KMS-11 (cell line): Measurements from ENCODE around the gene SLC27A4.

Experiments
- H2AFZ ChIP-seq: fragments of 200-600 bp; sonication (generic); 2 replicates; pipeline ENCODE4 v1.6.1; 2016; ENCODE audit warnings: antibody characterized with exemption, mixed run types, low read depth
- H3K27ac ChIP-seq: fragments of 200-600 bp; sonication (generic); 2 replicates; pipeline ENCODE4 v1.6.1; 2016; ENCODE audit warnings: mild to moderate bottlenecking, mixed run types
- H3K27me3 ChIP-seq: fragments of 200-600 bp; sonication (generic); 2 replicates; pipeline ENCODE4 v1.6.1; 2017; ENCODE audit warnings: mild to moderate bottlenecking, low read depth, mixed run types, moderate library complexity; ENCODE audit not compliant: insufficient read depth
- H3K36me3 ChIP-seq: fragments of 200-600 bp; sonication (generic); 2 replicates; pipeline ENCODE4 v1.6.1; 2017; ENCODE audit warnings: mild to moderate bottlenecking, mixed run types; ENCODE audit not compliant: insufficient read depth
- H3K4me1 ChIP-seq: fragments of 200-600 bp; sonication (generic); 2 replicates; pipeline ENCODE4 v1.6.1; 2016; ENCODE audit warnings: mild to moderate bottlenecking, low read depth, mixed run types; ENCODE audit not compliant: poor library complexity, severe bottlenecking
- H3K4me2 ChIP-seq: fragments of 200-600 bp; sonication (generic); 2 replicates; pipeline ENCODE4 v1.7.0; 2016; ENCODE audit warnings: mild to moderate bottlenecking, mixed run types
- H3K4me3 ChIP-seq: fragments of 200-600 bp; sonication (generic); IDR thresholded peaks from 2 replicates; pipeline ENCODE4 v1.6.1; 2017; ENCODE audit warnings: low read depth, low read length, mixed read lengths; ENCODE audit not compliant: insufficient read depth
- H3K79me2 ChIP-seq: fragments of 200-600 bp; sonication (generic); 2 replicates; pipeline ENCODE4 v1.6.1; 2016; ENCODE audit warnings: low read depth, mixed run types; ENCODE audit not compliant: insufficient read depth
- H3K9ac ChIP-seq: fragments of 200-600 bp; sonication (generic); 2 replicates; pipeline ENCODE4 v1.6.1; 2016; ENCODE audit warnings: mild to moderate bottlenecking, mixed run types
- H4K20me1 ChIP-seq: fragments of 200-600 bp; sonication (generic); 2 replicates; pipeline ENCODE4 v1.6.1; 2016; ENCODE audit warnings: mild to moderate bottlenecking, mixed run types; ENCODE audit not compliant: insufficient read depth
- TF ChIP-seq, protein P1 (sequence below): fragments of 200-600 bp; sonication (generic); conservative IDR thresholded peaks from 2 replicates; pipeline ENCODE4 v1.6.1; 2017; ENCODE audit warnings: low read depth, mild to moderate bottlenecking, antibody characterized with exemption, low read length, moderate library complexity, mixed read lengths

Gene SLC27A4

GRCh38 chr9:128383007-128383753 lies 42.9 kb downstream of the SLC27A4 start:
- Histone ChIP-seq H3K4me2 (no peak overlapping the region; the same call in 1 of the 2 replicates), H3K79me2 (no peaks in the 10 kb centered on the region), H3K27me3 (no peaks in the 10 kb centered on the region), H2AFZ (no peak overlapping the region), H3K36me3 (no peaks in the 10 kb centered on the region), H4K20me1 (no peaks in the 10 kb centered on the region), H3K27ac (no peak overlapping the region; the same call in 1 of the 2 replicates), H3K9ac (no peak overlapping the region), H3K4me3 (no peak overlapping the region), H3K4me1 (peaks cover 17% of the 10 kb centered on the region)
- TF ChIP-seq, protein P1, sequence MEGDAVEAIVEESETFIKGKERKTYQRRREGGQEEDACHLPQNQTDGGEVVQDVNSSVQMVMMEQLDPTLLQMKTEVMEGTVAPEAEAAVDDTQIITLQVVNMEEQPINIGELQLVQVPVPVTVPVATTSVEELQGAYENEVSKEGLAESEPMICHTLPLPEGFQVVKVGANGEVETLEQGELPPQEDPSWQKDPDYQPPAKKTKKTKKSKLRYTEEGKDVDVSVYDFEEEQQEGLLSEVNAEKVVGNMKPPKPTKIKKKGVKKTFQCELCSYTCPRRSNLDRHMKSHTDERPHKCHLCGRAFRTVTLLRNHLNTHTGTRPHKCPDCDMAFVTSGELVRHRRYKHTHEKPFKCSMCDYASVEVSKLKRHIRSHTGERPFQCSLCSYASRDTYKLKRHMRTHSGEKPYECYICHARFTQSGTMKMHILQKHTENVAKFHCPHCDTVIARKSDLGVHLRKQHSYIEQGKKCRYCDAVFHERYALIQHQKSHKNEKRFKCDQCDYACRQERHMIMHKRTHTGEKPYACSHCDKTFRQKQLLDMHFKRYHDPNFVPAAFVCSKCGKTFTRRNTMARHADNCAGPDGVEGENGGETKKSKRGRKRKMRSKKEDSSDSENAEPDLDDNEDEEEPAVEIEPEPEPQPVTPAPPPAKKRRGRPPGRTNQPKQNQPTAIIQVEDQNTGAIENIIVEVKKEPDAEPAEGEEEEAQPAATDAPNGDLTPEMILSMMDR: no peak

DNA sequence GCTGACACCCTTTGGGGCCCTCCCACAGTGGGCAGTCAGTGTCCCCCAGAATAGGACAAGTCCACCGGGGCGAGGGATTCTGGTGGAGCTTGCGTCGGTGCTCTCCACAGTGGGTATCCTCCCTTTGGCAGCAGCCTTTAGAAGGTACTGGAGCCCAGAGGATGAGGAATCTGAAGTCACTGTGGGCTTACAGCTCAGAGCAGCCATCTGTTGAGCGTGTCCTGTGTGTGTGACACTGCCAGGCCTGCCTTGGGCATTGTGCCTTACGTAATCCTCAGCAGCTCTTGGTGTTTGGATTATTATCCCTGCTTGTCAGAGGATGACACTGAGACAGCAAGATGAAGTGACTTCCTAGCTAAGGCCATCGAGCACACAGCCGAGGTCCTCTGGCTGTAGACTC lies 43.5 kb downstream of the SLC27A4 start:
- H4K20me1 ChIP-seq: no peaks in the 10 kb centered on the region
- no peaks in the 10 kb centered on the region for H3K36me3 ChIP-seq
- no peaks in the 10 kb centered on the region for H3K27me3 ChIP-seq
- TF ChIP-seq, protein P1: no peak
- H2AFZ ChIP-seq: no peak overlapping the region
- H3K79me2 ChIP-seq: no peaks in the 10 kb centered on the region
- H3K27ac ChIP-seq: no peak overlapping the region
- no peak overlapping the region for H3K4me3 ChIP-seq
- no peak overlapping the region for H3K4me2 ChIP-seq
- H3K4me1 ChIP-seq: peaks cover 17% of the 10 kb centered on the region
- no peak overlapping the region for H3K9ac ChIP-seq

- Histone ChIP-seq H4K20me1 (no peaks in the 10 kb centered on the region), H3K4me2 (no peak overlapping the region), H3K36me3 (no peaks in the 10 kb centered on the region), H3K4me3 (no peak overlapping the region), H2AFZ (no peak overlapping the region), H3K4me1 (peaks cover 17% of the 10 kb centered on the region), H3K9ac (no peak overlapping the region), H3K27me3 (no peaks in the 10 kb centered on the region), H3K79me2 (no peaks in the 10 kb centered on the region), H3K27ac (no peak overlapping the region)
- TF ChIP-seq, protein P1: no peak
Observed at GRCh38 chr9:128384801-128385495, 44.6 kb downstream of the SLC27A4 start.

DNA sequence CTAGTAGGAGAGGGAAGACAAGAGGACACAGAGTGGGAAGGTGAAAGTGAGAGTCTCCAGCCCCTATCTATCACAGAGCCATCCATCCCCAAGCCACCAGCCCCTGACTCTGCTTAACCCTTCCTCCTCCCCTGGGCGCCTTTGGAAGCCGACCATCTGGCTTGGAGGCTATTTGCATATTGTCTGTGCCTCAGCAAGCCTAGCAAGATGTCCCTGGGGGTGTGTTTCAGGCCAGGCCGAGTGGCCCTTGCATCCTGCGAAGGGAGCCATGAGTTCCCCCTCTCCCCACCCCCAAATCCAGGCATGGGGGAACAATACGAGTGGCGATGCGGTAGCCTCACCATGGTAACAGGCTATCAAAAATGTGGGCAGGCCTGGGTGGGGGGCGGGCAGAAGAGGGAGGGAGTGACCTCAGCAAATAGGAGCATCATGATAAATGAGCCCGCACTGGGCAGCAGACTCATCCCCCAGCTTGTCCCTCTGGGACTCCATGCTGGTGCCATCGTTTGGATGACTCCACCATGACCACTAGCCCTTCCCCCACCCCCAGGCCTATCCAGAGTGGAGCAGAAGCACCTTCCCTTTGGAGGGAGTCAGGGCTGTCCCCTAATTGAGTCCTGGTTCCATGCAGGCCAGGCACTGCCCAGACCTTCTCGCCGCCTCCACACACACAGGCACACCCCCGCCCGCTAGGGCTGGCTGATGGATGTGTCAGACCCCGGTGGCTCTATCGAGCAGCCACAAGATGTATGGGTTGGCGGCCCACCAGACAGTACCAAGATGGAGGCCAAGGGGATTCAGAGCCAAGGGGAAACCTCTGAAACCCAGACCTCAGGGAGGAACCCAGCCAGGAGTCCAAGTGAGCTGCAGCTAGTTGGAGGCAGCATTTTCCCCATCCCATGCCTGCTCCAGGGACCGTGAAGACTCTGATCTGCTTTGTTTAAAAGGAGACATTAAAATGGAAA lies 45.5 kb downstream of the SLC27A4 start:
- Histone ChIP-seq H3K79me2 (no peaks in the 10 kb centered on the region), H3K27ac (no peak overlapping the region), H3K9ac (no peak overlapping the region), H3K4me2 (no peak overlapping the region), H3K36me3 (no peaks in the 10 kb centered on the region), H2AFZ (no peak overlapping the region), H3K4me1 (peaks cover 17% of the 10 kb centered on the region), H3K4me3 (no peak overlapping the region), H3K27me3 (no peaks in the 10 kb centered on the region), H4K20me1 (no peaks in the 10 kb centered on the region)
- TF ChIP-seq, protein P1: no peak
